Hepatocyte (in vitro differentiated cells): ENCODE measurements around the gene FBXL13.

Experiments
- CTCF ChIP-seq: fragments of 200-600 bp; sonication (generic); IDR thresholded peaks from 2 replicates; pipeline ENCODE4 v1.5.1; 2016; ENCODE audit warnings: antibody characterized with exemption, mild to moderate bottlenecking; ENCODE audit not compliant: poor library complexity
- EZH2 ChIP-seq: fragments of 200-600 bp; sonication (generic); IDR thresholded peaks from 2 replicates; pipeline ENCODE4 v1.6.1; 2016; ENCODE audit warnings: antibody characterized with exemption, mild to moderate bottlenecking, borderline replicate concordance
- EZH2phosphoT487 ChIP-seq: fragments of 200-600 bp; sonication (generic); IDR thresholded peaks from one replicate; pipeline ENCODE4 v1.6.1; 2018; ENCODE audit warnings: antibody characterized with exemption, mild to moderate bottlenecking, low read depth, moderate library complexity; ENCODE audit not compliant: unreplicated experiment, severe bottlenecking

- no peak for TF ChIP-seq CTCF
- TF ChIP-seq EZH2phosphoT487 = no peak
- TF ChIP-seq EZH2 = no peak
Observed at GRCh38 chr7:102918845-102919244, 155.8 kb downstream of the FBXL13 start.
